HG03469 (cell line): ENCODE measurements around the gene GPC5.
"Not testable (repeated sequence)": the region's sequence is repeated elsewhere in the genome, so short reads cannot be mapped to it uniquely, and the experiment has no call there.

ENCODE experiments used
- ATAC-seq: cut with Tn5 transposase; IDR thresholded peaks from one replicate; pipeline ENCODE4 v1.9.1; 2021; ENCODE audit warnings: mild to moderate bottlenecking, moderate library complexity, moderate number of reproducible peaks; ENCODE audit not compliant: unreplicated experiment

The GPC5 gene

DNA sequence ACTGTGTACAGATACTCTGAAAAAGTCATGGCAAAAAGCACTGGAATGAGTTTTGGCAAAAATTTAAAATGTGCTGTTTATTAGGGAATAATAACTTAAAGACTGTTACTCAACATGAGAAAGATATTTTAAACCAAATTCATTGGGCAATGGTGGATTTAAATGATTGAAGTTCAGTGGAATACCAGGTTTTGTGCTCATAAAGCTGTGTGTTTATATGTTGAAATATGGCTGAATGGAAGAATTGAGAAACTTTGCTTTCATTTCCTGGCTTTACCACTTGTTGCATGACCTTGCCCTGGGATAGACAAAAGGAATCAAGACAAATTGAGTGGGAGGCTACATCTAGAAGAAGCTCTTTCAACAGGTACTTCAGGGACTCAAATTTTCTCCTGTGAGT is 246.4 kb downstream of the GPC5 start:
- no peak for ATAC-seq

GRCh38 chr13:91647361-91647990 is 249.1 kb downstream of the GPC5 start:
- ATAC-seq = no peak

DNA sequence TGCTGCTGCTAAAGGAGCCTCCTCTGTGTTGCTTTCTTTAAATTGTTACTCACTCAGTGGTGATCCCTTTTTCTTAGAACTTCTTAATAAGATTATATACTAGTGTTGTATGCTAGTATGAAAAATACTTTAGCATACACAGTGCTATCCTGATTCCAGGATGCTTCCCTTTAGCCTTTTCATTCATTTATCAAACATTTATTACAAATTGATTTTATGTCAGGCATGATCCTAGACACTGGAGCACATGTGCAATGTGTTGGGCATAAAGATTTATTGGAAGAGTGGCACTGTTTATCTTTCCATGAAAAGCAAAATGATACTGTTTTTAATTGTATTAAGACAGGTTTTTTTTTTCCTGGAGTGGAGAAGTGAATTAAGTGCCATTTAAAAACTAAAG is 249.6 kb downstream of the GPC5 start:
- no peak for ATAC-seq

DNA sequence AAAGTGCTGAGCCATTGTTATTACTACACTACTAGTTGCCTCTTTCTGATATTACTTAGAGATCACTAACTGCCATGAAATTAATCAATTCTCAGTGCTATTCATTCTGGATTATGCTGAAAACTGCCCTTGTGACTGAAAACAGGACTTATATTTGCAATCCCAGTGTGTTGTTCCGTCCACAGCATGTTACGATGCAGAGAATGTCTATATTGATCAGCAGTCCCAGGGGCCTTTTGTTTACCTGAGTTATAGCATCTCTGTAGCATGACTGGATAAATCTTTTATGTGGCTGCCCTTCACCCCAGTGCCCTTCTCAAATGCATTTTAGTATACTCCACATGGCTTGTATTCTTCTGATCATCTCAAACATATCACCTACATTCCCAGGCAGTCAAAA is 251.0 kb downstream of the GPC5 start:
- no peak for ATAC-seq

DNA sequence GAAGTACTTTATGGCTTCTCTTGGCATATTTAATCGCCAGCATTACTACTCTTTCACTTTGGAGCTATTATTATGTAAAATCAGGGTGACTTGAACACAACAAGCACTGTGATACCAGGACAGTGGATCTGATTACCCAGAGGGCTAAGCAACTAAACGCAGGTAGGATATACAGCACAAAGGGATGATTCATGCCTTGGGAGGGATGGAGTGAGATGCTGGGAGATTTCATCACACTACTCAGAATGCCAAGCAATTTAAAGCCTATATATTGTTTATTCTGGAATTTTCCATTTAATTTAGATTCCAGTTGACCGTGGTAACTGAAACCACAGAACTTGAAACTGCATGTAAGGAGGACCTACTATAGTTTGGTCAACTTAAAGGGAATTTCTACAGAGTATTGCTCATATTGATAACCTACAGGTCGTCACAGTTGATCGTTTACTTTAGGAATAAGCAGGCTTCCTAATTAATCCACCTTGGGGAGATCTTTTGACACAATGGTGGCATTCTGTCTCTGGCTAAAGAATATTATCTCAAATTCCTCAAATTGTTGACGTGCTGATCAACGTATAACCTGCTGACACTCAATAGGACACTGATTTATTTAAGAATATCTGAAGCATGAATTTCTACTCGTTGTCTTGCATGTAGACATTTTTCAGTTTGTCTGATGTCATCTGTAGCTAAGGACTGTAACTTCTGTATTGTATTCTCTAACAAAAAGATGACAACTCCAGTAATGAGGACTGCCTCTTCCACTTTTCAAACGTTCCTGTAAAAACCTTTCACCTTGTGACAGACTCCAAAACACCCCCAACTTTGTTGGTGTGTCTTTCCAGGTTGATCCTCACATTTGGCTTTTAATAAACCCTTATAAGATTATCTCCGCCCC is 254.2 kb downstream of the GPC5 start:
- no peak for ATAC-seq

- no peak for ATAC-seq
These were observed 257.3 kb downstream of the GPC5 start for GRCh38 chr13:91655731-91656130.

DNA sequence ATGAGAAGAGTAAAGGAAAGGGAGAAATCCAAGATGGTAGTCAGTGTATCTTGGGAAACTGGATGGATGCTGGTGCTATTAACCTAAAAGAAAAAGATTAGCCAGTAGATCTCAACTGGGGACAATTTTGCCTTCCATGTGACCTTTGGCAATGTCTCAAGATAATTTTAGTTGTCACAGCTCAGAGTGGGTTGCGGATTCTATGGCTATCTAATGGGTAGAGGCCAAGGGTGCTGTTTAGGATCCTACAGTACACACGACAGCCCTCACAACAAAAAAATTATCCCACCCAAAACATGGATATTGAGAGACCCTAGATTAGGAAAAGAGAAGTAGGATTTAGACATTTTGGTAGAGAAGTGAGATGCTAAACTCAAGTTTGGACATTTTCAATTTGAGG is 258.9 kb downstream of the GPC5 start:
- no peak for ATAC-seq

- ATAC-seq = no peak
These were observed 261.0 kb downstream of the GPC5 start for GRCh38 chr13:91659256-91660075.

DNA sequence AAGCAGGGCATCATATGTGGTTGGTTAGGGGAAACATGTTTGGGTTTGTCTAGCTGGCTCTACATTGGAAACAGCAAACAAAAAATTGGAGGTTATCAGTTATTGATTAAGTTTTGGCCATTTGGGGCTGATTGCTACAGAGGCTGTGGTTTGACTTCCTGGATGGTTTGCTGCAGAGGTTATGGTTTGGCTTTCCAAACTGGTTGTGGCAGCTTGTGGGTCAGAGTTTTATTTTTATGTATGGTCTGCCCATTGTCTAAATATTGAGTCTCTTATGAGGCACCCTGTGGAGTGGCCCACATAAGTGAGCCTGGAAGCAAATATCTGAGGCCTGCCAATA is 261.6 kb downstream of the GPC5 start:
- ATAC-seq = no peak

DNA sequence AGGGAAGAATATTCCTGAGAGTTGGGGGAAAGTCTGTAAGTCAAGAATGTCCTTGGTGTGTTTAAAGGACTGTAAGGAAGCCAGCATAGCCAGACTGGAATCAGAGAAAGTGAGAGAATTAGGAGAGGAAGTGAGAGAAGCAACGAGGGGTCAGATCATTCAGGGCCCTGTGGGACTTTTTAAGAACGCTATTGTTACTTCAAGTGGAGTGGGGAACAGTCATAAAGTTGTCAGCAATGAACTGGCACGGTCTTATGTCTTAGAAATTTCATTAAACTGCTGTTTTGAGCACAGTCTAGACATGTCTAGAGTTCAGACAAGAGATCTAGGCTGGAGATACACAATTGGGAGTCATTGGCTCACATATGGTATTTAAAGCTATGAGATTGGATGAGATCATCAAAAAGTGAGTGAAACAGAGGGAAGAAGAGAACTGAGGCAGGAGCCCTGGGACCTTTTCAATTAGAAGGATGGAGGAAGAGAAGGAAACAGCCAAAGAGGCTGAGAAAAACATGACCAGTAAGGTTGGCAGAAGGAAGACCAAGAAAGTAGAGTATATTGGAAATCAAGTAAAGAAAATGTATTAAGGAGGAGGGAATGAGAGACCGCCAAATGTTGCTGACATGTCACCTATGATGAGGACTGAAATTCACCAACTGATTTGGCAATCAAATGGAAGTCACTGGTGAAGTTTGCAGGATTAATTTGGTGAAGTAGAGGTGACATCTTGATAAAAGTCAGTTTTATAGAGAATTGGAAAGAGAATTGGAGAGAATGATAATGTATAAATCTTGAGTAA is 263.5 kb downstream of the GPC5 start:
- peak; percentile 38 for ATAC-seq

DNA sequence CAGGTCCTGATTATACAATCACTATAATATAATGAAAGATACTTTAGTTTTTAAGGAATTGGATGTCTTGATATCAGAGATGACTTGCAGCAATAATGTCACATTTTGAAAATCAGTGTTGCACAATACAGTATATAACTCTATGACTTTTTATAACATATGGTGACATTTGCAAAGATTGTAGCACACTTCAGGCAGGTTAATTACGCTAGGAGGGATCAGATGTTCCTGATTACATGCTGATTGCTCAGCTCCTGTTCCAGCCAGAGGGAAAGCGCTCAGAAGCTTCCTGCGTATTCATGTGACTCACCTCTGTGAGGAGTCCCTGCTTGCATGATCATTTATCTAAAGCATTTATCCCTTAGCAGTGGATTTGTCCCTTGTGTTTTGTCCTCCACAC is 265.6 kb downstream of the GPC5 start:
- ATAC-seq = no peak

GRCh38 chr13:91667486-91667885 is 269.1 kb downstream of the GPC5 start:
- no peak for ATAC-seq

- ATAC-seq = no peak
These were observed 270.6 kb downstream of the GPC5 start for GRCh38 chr13:91668866-91669495.

- not testable (repeated sequence) for ATAC-seq
These were observed 275.9 kb downstream of the GPC5 start for GRCh38 chr13:91674347-91674746.

DNA sequence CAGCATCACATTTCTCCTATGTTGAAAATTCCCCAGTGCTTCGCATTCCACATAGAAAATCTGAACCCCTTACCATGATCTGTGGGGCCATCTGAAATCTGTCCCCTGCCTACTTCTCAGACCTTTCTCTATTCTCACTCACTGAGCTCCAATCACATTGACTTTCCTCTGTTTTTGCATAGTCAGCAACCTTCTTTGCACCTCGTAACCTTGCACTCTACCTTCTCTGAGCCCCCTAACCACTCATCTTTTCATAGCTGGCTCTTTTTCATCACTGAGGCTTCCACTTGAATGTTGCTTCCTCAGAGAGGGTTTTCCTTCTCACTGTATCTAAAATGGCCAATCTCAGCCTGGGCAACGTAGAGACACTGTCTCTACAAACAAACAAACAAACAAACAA is 286.3 kb downstream of the GPC5 start:
- ATAC-seq = no peak

DNA sequence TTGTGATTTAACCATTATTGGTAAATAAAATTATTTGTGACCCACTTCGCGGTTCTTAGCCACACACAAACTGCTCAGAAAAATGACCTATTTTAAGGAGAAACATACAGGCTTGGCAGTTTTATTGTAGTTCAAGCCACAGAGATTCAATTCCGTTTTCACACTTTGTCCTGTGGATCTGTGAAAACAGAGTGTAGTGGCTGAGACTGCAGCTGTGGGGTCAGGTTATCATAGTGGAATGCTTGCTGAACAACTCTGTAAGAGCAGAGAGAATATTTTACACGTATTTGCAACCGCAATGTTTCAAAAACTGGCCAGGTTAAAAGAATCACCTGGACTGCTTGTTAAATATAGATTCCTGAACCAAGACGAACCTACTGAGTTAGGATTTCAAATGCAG is 292.5 kb downstream of the GPC5 start:
- ATAC-seq = no peak

GRCh38 chr13:91693466-91693865 is 295.0 kb downstream of the GPC5 start:
- ATAC-seq = no peak

DNA sequence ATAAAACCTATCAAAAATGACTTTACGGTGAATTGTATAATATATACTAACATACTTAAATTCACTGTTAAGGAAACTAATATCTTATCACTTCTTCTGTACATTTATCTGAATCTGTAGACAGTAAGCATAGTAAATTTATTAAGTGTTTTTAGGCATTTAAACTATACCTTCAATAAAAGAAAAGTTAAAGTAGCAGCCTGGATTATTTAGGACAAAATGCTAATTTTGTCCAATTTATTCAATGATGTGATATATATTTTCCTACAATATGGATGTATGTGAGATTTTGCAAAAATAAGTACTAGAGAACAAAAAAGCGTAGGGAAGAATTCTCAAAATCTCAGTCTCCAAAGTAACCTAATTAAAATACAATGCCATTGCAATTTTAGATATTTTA is 299.9 kb downstream of the GPC5 start:
- ATAC-seq = no peak

- no peak for ATAC-seq
These were observed 300.3 kb downstream of the GPC5 start for GRCh38 chr13:91698767-91699166.

- no peak for ATAC-seq
These were observed 301.4 kb downstream of the GPC5 start for GRCh38 chr13:91699863-91700262.
